ENCODE data around the gene HIPK4.

- TF ChIP-seq CTCF (conservative IDR thresholded peaks at IDR 0.05; ENCODE audit: low read length) (no peak), EZH2phosphoT487 (IDR thresholded peaks at IDR 0.05; ENCODE audit: borderline replicate concordance, low read depth, low read length) (no peak)
Observed at GRCh38 chr19:40407714-40408597, 18.0 kb upstream of the HIPK4 start.
